BLaER1 treated with 17β-estradiol and CSF1 and Interleukin-3, amounts not matched to agents 10 nM and 100 nM (cell line): ENCODE results near the gene DOCK11.
"Not testable (repeated sequence)": the region's sequence is repeated elsewhere in the genome, so short reads cannot be mapped to it uniquely, and the experiment has no call there.

ENCODE experiments used
- H3K27ac ChIP-seq, 11 experiments: shearing (Covaris generic); formaldehyde crosslinking; 2 replicates each; pipeline ENCODE4 v1.8.1; 2022
- H3K27me3 ChIP-seq, 11 experiments: shearing (Covaris generic); formaldehyde crosslinking; 2 replicates each; pipeline ENCODE4 v1.8.1; 2022
- H3K36me3 ChIP-seq, 11 experiments: shearing (Covaris generic); formaldehyde crosslinking; 2 replicates each; pipeline ENCODE4 v1.8.1; 2022
- H3K4me1 ChIP-seq, 10 experiments: shearing (Covaris generic); formaldehyde crosslinking; 2 replicates each; pipeline ENCODE4 v1.8.1; 2022
- H3K4me2 ChIP-seq, 11 experiments: shearing (Covaris generic); formaldehyde crosslinking; 2 replicates each; pipeline ENCODE4 v1.8.1; 2022
- H3K4me3 ChIP-seq, 10 experiments: shearing (Covaris generic); formaldehyde crosslinking; 2 replicates each; pipeline ENCODE4 v1.8.1; 2022
- H3K9ac ChIP-seq, 11 experiments: shearing (Covaris generic); formaldehyde crosslinking; 2 replicates each; pipeline ENCODE4 v1.8.1; 2022
- H3K9me3 ChIP-seq, 11 experiments: shearing (Covaris generic); formaldehyde crosslinking; replicated peaks in 1 of 11; 2 replicates each; pipeline ENCODE4 v1.8.1; 2022
- H4K20me1 ChIP-seq, 11 experiments: shearing (Covaris generic); formaldehyde crosslinking; 2 replicates each; pipeline ENCODE4 v1.8.1; 2022
- Cebpa-rat ChIP-seq, 11 experiments: shearing (Covaris generic); IDR thresholded peaks; 2 replicates each; pipeline ENCODE4 v1.8.1; 2022

Gene DOCK11

DNA sequence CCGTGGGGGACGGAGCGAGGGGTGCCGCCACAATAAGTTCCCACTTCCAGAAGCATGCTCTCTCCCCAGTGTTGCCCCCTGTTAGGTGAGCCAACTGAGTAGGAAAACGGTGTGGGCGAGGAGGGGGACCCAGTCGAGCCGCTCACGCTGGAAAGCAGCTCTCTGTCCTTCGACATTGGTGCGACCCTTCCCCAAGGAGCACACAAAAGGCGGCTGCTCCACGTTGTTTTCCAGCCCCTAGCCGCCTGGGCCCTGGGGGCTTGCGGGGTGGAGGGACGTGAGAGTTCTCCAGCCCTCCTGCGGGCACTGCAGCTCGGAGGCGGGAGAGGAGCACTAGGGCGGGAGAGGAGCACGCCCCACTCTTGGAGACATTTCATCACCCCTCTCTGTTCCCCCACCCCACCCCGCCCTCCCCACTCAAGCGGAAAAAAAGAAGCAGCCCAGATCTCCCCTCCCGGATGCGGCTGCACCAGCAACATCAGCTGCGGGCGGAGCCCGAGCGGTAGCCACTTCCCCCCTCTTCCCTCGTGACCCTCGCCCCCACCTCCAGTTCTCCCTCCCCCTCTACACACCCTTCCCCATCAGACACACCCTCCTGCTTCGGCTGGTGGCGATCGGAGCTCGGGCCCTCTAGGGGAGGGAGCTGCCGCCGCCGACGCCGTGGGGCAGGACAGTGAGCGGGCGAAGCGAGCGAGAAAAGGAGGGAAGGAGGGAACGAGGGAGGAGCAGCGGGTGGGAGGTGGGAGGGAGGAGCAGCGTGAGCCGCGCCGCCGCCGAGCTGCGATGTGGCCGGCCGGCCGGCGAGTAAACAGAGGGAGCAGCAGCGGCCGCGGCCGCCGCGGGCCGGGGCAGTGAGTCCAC lies at the start of gene DOCK11:
DOCK11 (plus strand) TSS at position 755 of the 861 bp plus-strand sequence. CDS start 157 bp downstream, outside the sequence.
- Histone ChIP-seq H3K4me3 (peak within 1 kb of the TSS; percentile 69 to 87 (median 81)), H3K4me2 (peak within 1 kb of the TSS; percentile 73 to 86 (median 79)), H3K4me1 (peaks cover 31 to 41% (median 34%) of the 10 kb centered on the region in 10 experiments), H3K9ac (peak within 1 kb of the TSS; percentile 80 to 94 (median 90)), H3K36me3 (peaks cover 0 to 10% (median 0%) of the 10 kb centered on the region in 11 experiments; a peak in 5 of 22 replicates), H3K27me3 (no peaks in the 10 kb centered on the region), H3K27ac (peak within 1 kb of the TSS; percentile 78 to 93 (median 87)), H4K20me1 (peaks cover 0 to 15% (median 3%) of the 10 kb centered on the region in 11 experiments; a peak in 6 of 22 replicates), H3K9me3 (peaks cover 0 to 13% (median 8%) of the 10 kb centered on the region in 11 experiments; a peak in 10 of 22 replicates)
- TF ChIP-seq Cebpa-rat (IDR thresholded peaks at IDR 0.05): no peak

DNA sequence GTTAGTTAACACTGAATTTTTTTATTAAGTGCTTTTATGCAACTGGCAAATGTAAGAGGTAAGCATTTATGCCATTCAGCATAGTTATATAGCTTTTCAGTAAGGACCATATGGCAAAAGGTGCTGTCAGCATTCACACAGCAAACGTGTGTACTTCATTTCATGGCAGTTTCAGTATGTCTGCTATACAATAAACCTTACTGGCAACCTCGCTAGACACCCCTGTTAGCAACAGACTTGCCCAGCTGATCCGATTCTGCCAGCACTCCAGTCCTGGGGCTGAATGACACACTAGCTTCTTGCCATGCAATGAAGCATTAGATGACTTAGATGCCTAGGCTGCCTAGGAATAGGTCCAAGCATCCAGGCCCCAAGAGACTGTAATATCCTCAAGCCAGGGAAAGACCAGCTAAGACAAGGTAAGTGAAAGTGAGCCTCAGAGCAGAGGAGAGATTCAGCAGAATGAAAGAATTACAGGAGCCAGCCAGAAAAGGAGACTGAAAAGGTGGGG lies 47.3 kb upstream of the DOCK11 start:
- Histone ChIP-seq H3K4me3 (no peak overlapping the region), H4K20me1 (no peaks in the 10 kb centered on the region), H3K9me3 (no peaks in the 10 kb centered on the region), H3K4me1 (peaks cover 0 to under 1% (median 0%) of the 10 kb centered on the region in 10 experiments; a peak in 4 of 20 replicates), H3K9ac (no peak overlapping the region), H3K27ac (no peak overlapping the region), H3K4me2 (no peak overlapping the region), H3K27me3 (no peaks in the 10 kb centered on the region), H3K36me3 (peaks cover under 1 to 35% (median 10%) of the 10 kb centered on the region in 11 experiments; a peak in 12 of 22 replicates)
- TF ChIP-seq Cebpa-rat (IDR thresholded peaks at IDR 0.05): no peak

DNA sequence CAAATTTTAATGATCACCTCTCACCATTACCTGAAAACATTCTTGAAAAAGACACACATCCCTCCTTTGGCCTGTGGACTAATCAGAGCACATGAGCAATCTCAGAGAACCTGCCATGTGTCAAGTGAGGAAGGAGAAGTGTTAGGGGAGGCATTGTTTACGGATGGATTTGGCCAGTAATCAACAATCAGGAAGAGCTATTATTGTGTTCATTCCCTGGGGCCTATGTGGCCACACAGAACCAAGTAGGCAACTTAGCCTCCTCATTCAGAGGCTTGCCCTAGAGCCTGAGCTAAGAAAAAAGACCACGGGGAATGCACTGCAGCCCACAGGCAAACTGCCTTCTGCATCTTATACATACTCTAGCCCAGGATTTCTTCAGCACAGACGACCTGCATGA lies 40.6 kb upstream of the DOCK11 start:
- H3K4me1 ChIP-seq: peaks cover 0 to 30% (median 17%) of the 10 kb centered on the region in 10 experiments; a peak in 14 of 20 replicates
- H3K27ac ChIP-seq: no peak overlapping the region
- H3K4me2 ChIP-seq: peak overlapping the region in 7 of 11 experiments; percentile 4 to 69 (median 58); a peak in 14 of 22 replicates
- no peak overlapping the region for H3K4me3 ChIP-seq
- H3K9ac ChIP-seq: no peak overlapping the region
- no peaks in the 10 kb centered on the region for H3K27me3 ChIP-seq
- H4K20me1 ChIP-seq: no peaks in the 10 kb centered on the region
- H3K9me3 ChIP-seq: no peaks in the 10 kb centered on the region
- H3K36me3 ChIP-seq: peaks cover 0 to 7% (median 0%) of the 10 kb centered on the region in 11 experiments; a peak in 2 of 22 replicates
- TF ChIP-seq Cebpa-rat (IDR thresholded peaks at IDR 0.05): no peak

DNA sequence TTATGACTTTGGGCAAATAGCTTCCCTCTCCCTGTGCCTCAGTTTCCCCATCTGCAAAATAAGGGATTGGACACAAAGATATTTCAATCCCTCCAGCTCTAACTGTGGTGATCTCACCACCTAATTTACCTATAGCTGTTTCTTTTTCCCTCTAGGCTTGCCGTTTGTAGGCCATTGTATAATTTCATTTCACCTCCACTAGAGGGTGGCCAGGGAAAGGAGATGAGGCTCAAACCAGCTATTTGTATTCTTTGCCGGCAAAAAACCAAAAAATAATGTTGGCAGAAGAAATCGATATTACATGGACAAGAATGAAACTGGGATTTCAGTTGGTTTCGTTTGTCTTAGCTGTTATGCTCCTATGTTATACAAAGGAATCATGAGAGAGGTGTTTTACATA lies 36.1 kb upstream of the DOCK11 start:
- H3K4me3 ChIP-seq: no peak overlapping the region
- H3K4me2 ChIP-seq: no peak overlapping the region
- H3K9ac ChIP-seq: no peak overlapping the region
- no peak overlapping the region for H3K27ac ChIP-seq
- peaks cover 0 to 18% (median 8%) of the 10 kb centered on the region in 10 experiments; a peak in 14 of 20 replicates for H3K4me1 ChIP-seq
- no peaks in the 10 kb centered on the region for H4K20me1 ChIP-seq
- TF ChIP-seq Cebpa-rat (IDR thresholded peaks at IDR 0.05): no peak
- no peaks in the 10 kb centered on the region for H3K9me3 ChIP-seq
- no peaks in the 10 kb centered on the region for H3K36me3 ChIP-seq
- H3K27me3 ChIP-seq: no peaks in the 10 kb centered on the region

DNA sequence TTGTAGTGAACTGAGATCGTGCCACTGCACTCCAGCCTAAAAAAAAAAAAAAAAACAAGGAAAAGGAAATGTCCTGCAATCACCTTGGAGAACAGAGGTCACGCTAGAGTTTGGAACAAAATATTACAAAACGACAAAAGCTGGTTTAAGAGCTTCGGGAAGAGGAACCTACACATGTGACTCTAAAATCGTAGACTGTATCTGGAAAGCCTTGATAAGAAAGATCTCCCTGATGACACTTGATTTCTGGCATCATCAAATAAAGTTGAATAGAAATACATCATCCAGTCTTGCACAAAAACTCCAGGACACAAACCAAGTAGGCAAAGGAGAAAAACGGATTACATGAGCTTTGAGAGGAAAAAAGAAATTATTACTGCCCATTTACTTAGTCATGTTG lies 31.1 kb upstream of the DOCK11 start:
- H3K27ac ChIP-seq: no peak overlapping the region
- H3K9me3 ChIP-seq: no peaks in the 10 kb centered on the region
- 0 out of 22 replicates have a peak overlapping the region, but pooled peaks of 1 of the 11 experiments have one; percentile 8 for H3K4me2 ChIP-seq
- no peaks in the 10 kb centered on the region for H3K36me3 ChIP-seq
- H3K4me1 ChIP-seq: peaks cover 0 to 13% (median 3%) of the 10 kb centered on the region in 10 experiments; a peak in 6 of 20 replicates
- TF ChIP-seq Cebpa-rat (IDR thresholded peaks at IDR 0.05): no peak
- no peaks in the 10 kb centered on the region for H4K20me1 ChIP-seq
- no peaks in the 10 kb centered on the region for H3K27me3 ChIP-seq
- no peak overlapping the region for H3K9ac ChIP-seq
- no peak overlapping the region for H3K4me3 ChIP-seq

DNA sequence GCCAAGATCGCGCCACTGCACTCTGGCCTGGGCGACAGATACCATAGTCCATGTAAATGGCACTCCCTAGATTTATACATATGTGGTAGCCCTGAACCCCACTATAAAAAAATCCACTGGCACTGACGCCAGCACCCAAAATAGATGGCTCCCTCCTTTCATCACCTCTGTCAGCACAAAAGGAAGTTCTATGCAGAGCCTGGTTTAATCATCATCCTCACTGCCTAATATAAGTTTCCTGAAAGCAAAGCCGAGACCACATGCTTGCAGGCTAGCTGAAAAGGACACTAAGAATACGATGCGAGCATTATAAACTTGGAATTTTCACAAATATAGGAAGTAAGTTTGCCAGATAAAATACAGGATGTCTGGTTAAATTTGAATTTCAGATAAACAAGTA lies 27.5 kb upstream of the DOCK11 start:
- no peak overlapping the region for H3K4me3 ChIP-seq
- no peak for TF ChIP-seq Cebpa-rat (IDR thresholded peaks at IDR 0.05)
- no peak overlapping the region for H3K27ac ChIP-seq
- H4K20me1 ChIP-seq: no peaks in the 10 kb centered on the region
- H3K4me1 ChIP-seq: peaks cover 0 to 13% (median 3%) of the 10 kb centered on the region in 10 experiments; a peak in 6 of 20 replicates
- H3K9ac ChIP-seq: no peak overlapping the region
- no peaks in the 10 kb centered on the region for H3K27me3 ChIP-seq
- no peaks in the 10 kb centered on the region for H3K36me3 ChIP-seq
- peak overlapping the region in 5 of 11 experiments; percentile 23 to 46 (median 41); a peak in 8 of 22 replicates for H3K4me2 ChIP-seq
- peaks cover 16 to 24% (median 20%) of the 10 kb centered on the region in 11 experiments for H3K9me3 ChIP-seq

DNA sequence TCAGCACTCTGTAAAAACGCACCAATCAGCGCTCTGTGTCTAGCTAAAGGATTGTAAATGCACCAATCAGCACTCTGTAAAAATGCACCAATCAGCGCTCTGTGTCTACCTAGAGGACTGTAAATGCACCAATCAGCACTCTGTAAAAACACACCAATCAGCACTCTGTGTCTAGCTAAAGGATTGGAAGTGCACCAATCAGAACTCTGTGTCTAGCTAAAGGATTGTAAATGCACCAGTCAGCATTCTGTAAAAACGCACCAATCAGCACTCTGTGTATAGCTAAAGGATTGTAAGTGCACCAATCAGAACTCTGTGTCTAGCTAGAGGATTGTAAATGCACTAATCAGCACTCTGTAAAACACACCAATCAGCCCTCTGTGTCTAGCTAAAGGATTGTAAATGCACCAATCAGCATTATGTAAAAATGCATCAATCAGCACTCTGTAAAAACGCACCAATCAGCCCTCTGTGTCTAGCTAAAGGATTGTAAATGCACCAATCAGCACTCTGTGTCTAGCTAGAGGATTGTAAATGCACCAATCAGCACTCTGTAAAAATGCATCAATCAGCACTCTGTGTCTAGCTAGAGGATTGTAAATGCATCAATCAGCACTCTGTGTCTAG lies 24.8 kb upstream of the DOCK11 start:
- not testable (repeated sequence) for H3K27me3 ChIP-seq, H3K4me2 ChIP-seq, H4K20me1 ChIP-seq, H3K36me3 ChIP-seq, H3K4me3 ChIP-seq, H3K27ac ChIP-seq, H3K9ac ChIP-seq
- peaks cover 0 to 13% (median 3%) of the 10 kb centered on the region in 10 experiments; a peak in 6 of 20 replicates for H3K4me1 ChIP-seq
- peaks cover 16 to 24% (median 20%) of the 10 kb centered on the region in 11 experiments for H3K9me3 ChIP-seq

DNA sequence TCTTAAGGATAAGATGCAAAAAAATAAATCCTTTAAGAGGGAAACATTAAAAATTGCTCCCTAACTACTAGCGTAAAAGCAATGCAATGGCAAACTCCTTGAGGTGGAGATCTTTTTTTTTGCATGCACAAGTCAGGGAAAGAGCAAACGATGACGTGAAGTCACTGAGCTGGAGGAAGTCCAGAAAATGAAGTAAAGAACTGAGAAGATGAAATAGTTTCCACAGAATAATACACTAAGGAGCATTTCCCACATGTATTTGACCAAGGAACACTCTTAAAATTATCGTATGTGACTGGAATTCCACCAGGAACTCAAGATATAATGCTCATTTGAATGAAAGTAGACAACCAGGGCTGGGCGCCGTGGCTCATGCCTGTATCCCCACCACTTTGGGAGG lies 21.0 kb upstream of the DOCK11 start:
- Histone ChIP-seq H3K4me2 (no peak overlapping the region), H3K36me3 (no peaks in the 10 kb centered on the region), H3K27ac (no peak overlapping the region), H4K20me1 (no peaks in the 10 kb centered on the region), H3K9me3 (peaks cover 16 to 24% (median 20%) of the 10 kb centered on the region in 11 experiments), H3K9ac (no peak overlapping the region), H3K4me3 (no peak overlapping the region), H3K27me3 (no peaks in the 10 kb centered on the region), H3K4me1 (no peaks in the 10 kb centered on the region)
- TF ChIP-seq Cebpa-rat (IDR thresholded peaks at IDR 0.05): no peak

DNA sequence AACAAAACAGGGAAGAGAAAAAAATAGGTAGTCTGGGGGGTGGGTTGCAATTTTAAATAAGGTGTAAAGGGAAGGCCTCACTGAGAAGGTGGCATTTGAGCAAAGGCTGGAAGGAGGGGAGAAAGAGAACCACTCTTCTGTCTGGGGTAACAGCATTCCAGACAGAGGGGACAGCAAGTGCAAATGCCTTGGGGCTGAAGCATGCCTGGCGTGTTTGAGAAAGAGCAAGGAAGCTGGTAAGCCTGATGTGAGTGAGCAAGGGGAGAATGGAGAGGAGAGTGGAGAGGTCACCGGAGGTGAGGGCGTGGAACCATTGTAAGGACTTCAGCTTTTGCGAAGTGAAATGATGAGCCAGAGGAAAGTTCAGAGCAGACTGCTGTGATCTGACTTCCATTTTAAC lies 19.7 kb upstream of the DOCK11 start:
- Histone ChIP-seq H3K4me2 (no peak overlapping the region), H4K20me1 (no peaks in the 10 kb centered on the region), H3K27me3 (no peaks in the 10 kb centered on the region), H3K4me3 (no peak overlapping the region), H3K27ac (no peak overlapping the region), H3K9ac (no peak overlapping the region), H3K36me3 (no peaks in the 10 kb centered on the region), H3K4me1 (no peaks in the 10 kb centered on the region), H3K9me3 (peaks cover 8 to 13% (median 8%) of the 10 kb centered on the region in 11 experiments)
- no peak for TF ChIP-seq Cebpa-rat (IDR thresholded peaks at IDR 0.05)
